Measurements from ENCODE around the gene MMS19.
A peak's percentile ranks its signal among the peaks of the same experiment; 100 is the strongest.

MMS19 gene

GRCh38 chr10:97537186-97537869 lies 39.1 kb upstream of the MMS19 start:
- TF ChIP-seq, protein P1, sequence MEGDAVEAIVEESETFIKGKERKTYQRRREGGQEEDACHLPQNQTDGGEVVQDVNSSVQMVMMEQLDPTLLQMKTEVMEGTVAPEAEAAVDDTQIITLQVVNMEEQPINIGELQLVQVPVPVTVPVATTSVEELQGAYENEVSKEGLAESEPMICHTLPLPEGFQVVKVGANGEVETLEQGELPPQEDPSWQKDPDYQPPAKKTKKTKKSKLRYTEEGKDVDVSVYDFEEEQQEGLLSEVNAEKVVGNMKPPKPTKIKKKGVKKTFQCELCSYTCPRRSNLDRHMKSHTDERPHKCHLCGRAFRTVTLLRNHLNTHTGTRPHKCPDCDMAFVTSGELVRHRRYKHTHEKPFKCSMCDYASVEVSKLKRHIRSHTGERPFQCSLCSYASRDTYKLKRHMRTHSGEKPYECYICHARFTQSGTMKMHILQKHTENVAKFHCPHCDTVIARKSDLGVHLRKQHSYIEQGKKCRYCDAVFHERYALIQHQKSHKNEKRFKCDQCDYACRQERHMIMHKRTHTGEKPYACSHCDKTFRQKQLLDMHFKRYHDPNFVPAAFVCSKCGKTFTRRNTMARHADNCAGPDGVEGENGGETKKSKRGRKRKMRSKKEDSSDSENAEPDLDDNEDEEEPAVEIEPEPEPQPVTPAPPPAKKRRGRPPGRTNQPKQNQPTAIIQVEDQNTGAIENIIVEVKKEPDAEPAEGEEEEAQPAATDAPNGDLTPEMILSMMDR (conservative IDR thresholded peaks at IDR 0.05; ENCODE audit: low read depth), result no peak
- peak overlapping the region; percentile 17; the same call in 1 of the 2 replicates for H3K27ac ChIP-seq
- no peak for DNase-seq (ENCODE audit: low spot score)
- ChIA-PET CTCF (interaction anchor here (0.8 kb wide), 1 partner anchor 126 kb away, joined by 4 read pairs; no protein-coding TSS in a partner anchor), POLR2A (ENCODE audit: low non-redundant PET) (interaction anchor here (0.7 kb wide), 1 partner anchor 40 kb away, joined by 3 read pairs; no protein-coding TSS in a partner anchor)

DNA sequence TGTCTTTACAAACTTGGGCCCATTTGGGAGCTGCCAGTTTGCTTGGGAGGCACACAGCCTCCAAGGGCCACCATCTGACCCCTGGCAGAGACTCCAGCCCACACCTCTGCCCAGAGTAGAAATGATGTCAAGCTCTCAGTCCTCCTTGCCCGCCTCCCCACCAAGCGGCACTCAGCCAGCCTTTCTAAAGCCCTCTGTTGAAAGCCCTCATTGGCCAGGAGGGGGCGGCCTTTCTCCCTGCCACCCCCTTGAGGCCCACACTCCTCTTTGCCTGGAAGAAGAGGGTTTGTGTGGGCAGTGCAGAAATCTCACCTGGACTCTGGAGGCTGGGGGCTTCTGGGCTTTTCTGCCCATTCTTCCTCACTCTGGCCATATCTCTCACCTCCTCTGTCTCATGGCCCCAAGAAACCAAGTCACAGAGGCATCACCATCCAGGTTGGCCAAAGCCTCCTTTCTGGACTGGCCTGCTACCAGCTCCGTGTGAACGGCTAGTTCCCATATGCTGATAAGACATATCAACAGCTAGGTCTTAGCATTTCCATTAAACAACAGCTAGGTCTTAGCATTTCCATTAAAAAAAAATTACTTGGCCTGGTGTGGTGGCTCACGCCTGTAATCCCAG lies 36.6 kb upstream of the MMS19 start:
- POLR2A ChIA-PET (ENCODE audit: low non-redundant PET), result no interaction called here
- DNase-seq (ENCODE audit: low spot score), result no peak
- TF ChIP-seq, protein P1 (conservative IDR thresholded peaks at IDR 0.05; ENCODE audit: low read depth), result no peak
- H3K27ac ChIP-seq, result 0 out of 2 replicates have a peak overlapping the region, but pooled peaks have one; percentile 3
- CTCF ChIA-PET, result interaction anchor here (0.8 to 1.3 kb wide), 8 partner anchors 12 to 78 kb away, joined by 3 to 8 read pairs (median 4); no protein-coding TSS in a partner anchor

GRCh38 chr10:97533888-97534287 lies 35.7 kb upstream of the MMS19 start:
- no peak for DNase-seq (ENCODE audit: low spot score)
- ChIA-PET POLR2A (ENCODE audit: low non-redundant PET) (no interaction called here), CTCF (interaction anchor here (0.6 to 1.3 kb wide), 5 partner anchors 11 to 38 kb away, joined by 3 to 8 read pairs (median 4); no protein-coding TSS in a partner anchor)
- peak overlapping the region; percentile 30; the same call in 1 of the 2 replicates for H3K27ac ChIP-seq
- TF ChIP-seq, protein P1 (conservative IDR thresholded peaks at IDR 0.05; ENCODE audit: low read depth), result no peak

- H3K27ac ChIP-seq, result peak overlapping the region; percentile 30; the same call in 1 of the 2 replicates
- CTCF ChIA-PET, result interaction anchor here (0.6 kb wide), 2 partner anchors 39 to 58 kb away, joined by 3 read pairs; no protein-coding TSS in a partner anchor
- POLR2A ChIA-PET (ENCODE audit: low non-redundant PET), result no interaction called here
- TF ChIP-seq, protein P1 (conservative IDR thresholded peaks at IDR 0.05; ENCODE audit: low read depth), result no peak
- no peak for DNase-seq (ENCODE audit: low spot score)
Measured at GRCh38 chr10:97532935-97533671, 34.9 kb upstream of the MMS19 start.

DNA sequence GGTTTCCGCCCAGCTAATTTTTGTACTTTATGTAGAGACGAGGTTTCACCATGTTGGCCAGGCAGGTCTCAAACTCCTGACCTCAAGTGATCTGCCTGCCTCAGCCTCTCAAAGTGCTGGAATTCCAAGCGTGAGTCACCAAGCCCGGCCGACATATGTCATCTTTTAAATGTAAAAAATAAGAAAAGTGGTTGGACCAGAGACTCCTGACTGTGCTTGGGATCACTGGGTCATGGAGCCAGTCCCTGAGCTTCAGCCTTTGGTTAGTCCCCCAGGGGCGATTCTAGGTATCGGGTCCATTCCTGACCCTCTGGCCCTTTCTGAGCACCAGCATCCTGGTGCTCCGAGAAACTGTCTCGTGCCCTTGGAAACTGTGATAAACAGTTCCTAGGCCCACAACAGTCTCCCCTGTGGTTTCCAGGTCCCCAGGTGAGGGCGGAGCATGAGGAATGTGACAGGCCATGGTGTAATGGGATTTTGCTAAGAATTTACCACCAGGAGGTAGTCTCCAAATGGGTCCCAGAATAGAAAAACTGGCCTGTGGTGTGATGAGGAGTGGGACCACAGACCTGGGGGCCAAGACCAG lies 33.3 kb upstream of the MMS19 start:
- peak overlapping the region; percentile 22; the same call in 1 of the 2 replicates for H3K27ac ChIP-seq
- DNase-seq (ENCODE audit: low spot score), result no peak
- POLR2A ChIA-PET (ENCODE audit: low non-redundant PET), result interaction anchor here (0.7 kb wide), 1 partner anchor 18 kb away, joined by 3 read pairs; no protein-coding TSS in a partner anchor
- CTCF ChIA-PET, result interaction anchor here (0.6 kb wide), 1 partner anchor 81 kb away, joined by 3 read pairs; no protein-coding TSS in a partner anchor
- TF ChIP-seq, protein P1 (conservative IDR thresholded peaks at IDR 0.05; ENCODE audit: low read depth), result no peak
